ENCODE data around the gene HID1.

- TF ChIP-seq POLR2AphosphoS5 (IDR thresholded peaks at IDR 0.05) (no peak), CTCF (IDR thresholded peaks at IDR 0.05; ENCODE audit: poor library complexity, severe bottlenecking) (no peak), REST (IDR thresholded peaks at IDR 0.05; ENCODE audit: borderline replicate concordance) (no peak), TAF1 (IDR thresholded peaks at IDR 0.05; ENCODE audit: low read depth) (no peak), MXI1 (conservative IDR thresholded peaks at IDR 0.05; ENCODE audit: poor library complexity, severe bottlenecking) (no peak), RAD21 (conservative IDR thresholded peaks at IDR 0.05) (no peak), EP300 (conservative IDR thresholded peaks at IDR 0.05; ENCODE audit: poor library complexity, severe bottlenecking) (no peak), EZH2 (IDR thresholded peaks at IDR 0.05; ENCODE audit: borderline replicate concordance, insufficient read depth, low read length, poor library complexity, severe bottlenecking) (no peak), SMC3 (conservative IDR thresholded peaks at IDR 0.05; ENCODE audit: poor library complexity) (no peak)
Measured at GRCh38 chr17:74975943-74976342, 3.4 kb upstream of the HID1 start.

Data from neural cell (in vitro differentiated cells).